NCI-H1105 treated with DMSO at 0.1 percent for 48 hours (cell line): Measurements from ENCODE around the gene SLC30A7.
"Not testable (repeated sequence)": the region's sequence is repeated elsewhere in the genome, so short reads cannot be mapped to it uniquely, and the experiment has no call there.

Source experiments
- DNase-seq: peaks from one replicate; lab custom pipeline; 2025; lab: John Stamatoyannopoulos, UW

The SLC30A7 gene

GRCh38 chr1:100936194-100936967 is 40.5 kb downstream of the SLC30A7 start:
- no peak for DNase-seq

GRCh38 chr1:100941098-100941527 is 45.2 kb downstream of the SLC30A7 start:
- no peak for DNase-seq

DNA sequence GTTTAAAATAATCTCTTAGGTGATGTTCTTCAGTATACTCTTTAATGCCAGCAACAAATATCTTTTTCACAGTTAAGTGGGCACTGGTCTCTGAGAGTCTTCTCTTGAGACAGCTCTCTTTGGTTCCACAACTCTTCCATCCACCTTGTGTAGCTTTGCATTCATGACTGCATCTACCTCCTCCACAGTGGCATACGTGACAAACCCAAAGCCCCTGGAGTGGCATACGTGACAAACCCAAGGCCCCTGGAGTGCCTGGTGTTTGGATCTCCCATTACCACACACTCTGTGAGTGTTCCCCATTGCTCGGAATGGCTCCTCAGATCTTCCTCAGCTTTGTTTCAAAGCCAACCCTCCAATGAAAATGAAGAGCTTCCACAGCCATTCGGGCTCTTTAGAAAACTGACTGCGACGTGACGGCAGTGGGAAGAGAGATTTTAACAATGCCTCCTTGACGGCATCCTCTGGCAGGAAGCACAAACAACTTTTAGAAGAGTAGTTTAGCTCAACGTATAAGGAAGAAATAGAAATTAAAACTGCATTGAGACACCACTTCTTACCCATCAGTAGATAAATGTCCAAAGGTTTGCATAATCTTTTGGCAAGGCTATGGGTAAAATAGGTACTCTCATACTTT is 45.8 kb downstream of the SLC30A7 start:
- DNase-seq, result no peak

GRCh38 chr1:100942304-100943046 is 46.6 kb downstream of the SLC30A7 start:
- no peak for DNase-seq

DNA sequence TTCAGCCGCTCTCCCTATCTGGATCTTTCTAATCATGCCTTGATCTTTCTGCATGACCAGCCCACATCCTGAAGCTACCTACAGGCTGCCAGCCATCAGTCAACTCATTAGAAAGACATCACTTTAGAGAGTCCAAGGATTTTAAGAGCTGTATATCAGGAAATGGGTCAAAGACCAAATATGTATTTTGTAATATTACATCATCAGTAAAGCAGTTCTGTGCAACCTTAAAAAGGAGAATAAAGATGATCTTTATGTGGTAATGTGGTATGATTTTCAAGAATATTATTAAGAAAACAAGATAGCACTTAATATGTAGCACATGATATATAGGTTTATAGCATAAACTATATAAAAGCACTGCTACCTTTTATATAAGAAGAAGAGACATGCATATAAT is 47.6 kb downstream of the SLC30A7 start:
- DNase-seq, result no peak

- not testable (repeated sequence) for DNase-seq
Measured at GRCh38 chr1:100946064-100946463, 50.2 kb downstream of the SLC30A7 start.

GRCh38 chr1:100947816-100948215 is 51.9 kb downstream of the SLC30A7 start:
- not testable (repeated sequence) for DNase-seq

- not testable (repeated sequence) for DNase-seq
Measured at GRCh38 chr1:100948721-100949405, 53.0 kb downstream of the SLC30A7 start.

DNA sequence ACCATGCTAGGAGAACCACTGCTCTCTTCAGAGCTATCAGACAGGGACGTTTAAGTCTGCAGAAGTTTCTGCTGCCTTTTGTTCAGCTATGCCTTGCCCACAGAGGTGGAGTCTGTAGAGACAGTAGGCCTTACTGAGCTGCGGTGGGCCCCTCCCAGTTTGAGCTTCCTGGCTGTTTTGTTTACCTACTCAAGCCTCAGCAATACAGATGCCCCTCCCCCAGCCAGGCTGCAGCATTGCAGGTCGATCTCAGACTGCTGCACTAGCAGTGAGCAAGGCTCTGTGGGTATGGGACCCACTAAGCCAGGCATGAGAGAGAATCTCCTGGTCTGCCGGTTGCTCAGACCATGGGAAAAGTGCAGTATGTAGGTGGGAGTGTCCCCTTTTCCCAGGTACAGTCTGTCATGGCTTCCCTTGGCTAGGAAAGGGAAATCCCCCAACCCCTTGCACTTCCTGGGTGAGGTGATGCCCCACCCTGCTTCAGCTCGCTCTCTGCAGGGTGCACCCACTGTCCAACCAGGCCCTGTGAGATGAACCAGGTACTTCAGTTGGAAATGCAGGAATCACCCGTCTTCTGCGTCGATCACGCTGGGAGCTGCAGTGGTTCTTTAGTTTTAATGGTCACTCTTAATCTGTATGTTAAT is 53.7 kb downstream of the SLC30A7 start:
- peak; percentile 4 for DNase-seq

GRCh38 chr1:100950337-100950736 is 54.4 kb downstream of the SLC30A7 start:
- no peak for DNase-seq

GRCh38 chr1:100950781-100951180 is 54.9 kb downstream of the SLC30A7 start:
- DNase-seq, result no peak

GRCh38 chr1:100952104-100952745 is 56.3 kb downstream of the SLC30A7 start:
- no peak for DNase-seq

GRCh38 chr1:100952970-100953369 is 57.1 kb downstream of the SLC30A7 start:
- DNase-seq, result not testable (repeated sequence)

DNA sequence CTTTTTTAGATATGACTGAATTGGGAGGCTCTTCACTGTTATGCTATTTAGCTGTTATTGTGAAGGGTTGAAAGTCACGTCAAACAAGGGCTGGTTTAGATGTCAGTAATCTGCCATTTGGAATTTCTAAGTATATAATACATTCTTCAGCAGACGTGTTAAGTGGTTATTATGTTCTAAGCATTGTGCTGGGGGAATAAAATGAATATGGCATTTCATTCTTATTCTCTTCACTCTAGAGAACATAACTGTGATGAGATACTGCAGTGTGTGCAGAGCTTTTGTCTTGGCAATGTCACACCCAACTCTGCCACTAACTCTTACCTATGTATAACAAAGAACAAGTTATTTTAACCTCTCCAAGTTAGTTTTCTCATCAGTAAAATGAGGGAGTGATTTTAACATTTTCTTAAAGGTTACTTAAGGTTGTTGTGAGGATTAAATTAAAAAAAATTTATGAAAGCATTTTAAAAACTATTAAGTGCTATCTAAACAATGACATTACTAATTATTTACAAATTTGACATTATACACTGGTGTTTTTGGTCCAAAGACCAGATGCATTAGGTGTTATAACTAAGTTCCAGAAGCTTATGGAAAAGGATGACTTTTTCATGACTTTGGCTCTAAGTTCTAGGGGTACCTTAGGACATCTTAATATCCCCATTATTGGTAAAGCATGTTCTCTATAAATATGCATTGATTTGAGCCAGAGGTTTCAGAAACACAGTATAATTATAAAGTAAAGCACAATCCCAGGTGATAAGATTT is 58.3 kb downstream of the SLC30A7 start:
- no peak for DNase-seq

DNA sequence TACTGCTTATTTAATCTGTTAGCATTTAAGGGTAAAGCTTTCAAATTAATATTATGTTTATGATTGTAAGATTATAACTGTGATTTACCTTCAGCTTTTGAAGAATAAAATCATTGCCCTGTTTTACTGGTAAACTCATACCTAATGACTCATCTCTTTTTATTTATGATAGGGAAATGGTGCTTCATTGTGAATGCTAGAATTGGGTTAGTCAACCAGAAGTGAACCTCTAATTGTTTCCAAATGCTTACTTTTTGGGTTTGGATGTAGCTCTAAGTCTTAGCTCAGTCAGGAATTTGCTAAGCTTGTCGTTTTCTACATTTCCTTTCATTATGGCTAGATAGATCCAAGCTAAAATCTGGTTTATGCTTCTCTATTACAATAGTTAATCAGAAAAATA is 59.4 kb downstream of the SLC30A7 start:
- DNase-seq, result no peak

GRCh38 chr1:100959502-100960060 is 63.7 kb downstream of the SLC30A7 start:
- DNase-seq, result no peak

- no peak for DNase-seq
Measured at GRCh38 chr1:100960098-100960497, 64.2 kb downstream of the SLC30A7 start.

- no peak for DNase-seq
Measured at GRCh38 chr1:100968621-100969020, 72.7 kb downstream of the SLC30A7 start.

GRCh38 chr1:100969327-100969726 is 73.4 kb downstream of the SLC30A7 start:
- no peak for DNase-seq

GRCh38 chr1:100971021-100971420 is 75.1 kb downstream of the SLC30A7 start:
- DNase-seq, result no peak
